NCI-H2171 treated with DMSO at 0.1 percent for 48 hours (cell line): Measurements from ENCODE around the gene COX15.
"Not testable (repeated sequence)": the region's sequence is repeated elsewhere in the genome, so short reads cannot be mapped to it uniquely, and the experiment has no call there.

ENCODE experiments used
- DNase-seq: peaks from one replicate; lab custom pipeline; 2025; lab: John Stamatoyannopoulos, UW

The COX15 gene

DNA sequence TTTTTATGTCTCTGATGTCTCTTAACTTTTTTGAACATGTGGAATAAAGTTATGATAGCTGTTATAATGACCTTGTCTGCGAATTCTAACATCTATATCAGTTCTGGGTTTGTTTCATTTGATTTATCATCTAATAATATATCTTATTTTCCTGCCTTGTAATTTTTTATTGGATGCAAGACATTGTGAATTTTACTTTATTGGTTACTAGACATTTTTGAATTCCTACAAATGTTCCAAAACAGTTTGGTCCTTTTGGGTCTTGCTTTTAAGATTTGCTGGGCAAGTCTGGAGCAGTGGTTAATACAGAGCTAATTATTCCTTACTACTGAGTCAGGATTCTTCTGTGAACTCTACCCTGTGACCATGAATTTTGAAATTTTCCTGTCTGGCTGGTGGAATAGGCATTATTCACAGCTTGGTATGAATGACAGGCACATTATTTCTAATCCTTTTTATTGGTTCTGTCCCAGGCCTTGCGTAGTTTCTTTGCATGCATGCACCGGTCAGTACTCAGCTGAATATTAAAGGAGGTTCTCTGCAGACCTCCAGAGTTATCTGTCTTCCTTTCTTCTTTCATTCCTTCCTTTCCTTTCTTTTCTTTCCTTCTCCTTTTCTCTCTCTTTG is 9.1 kb upstream of the COX15 start:
- DNase-seq, result no peak

DNA sequence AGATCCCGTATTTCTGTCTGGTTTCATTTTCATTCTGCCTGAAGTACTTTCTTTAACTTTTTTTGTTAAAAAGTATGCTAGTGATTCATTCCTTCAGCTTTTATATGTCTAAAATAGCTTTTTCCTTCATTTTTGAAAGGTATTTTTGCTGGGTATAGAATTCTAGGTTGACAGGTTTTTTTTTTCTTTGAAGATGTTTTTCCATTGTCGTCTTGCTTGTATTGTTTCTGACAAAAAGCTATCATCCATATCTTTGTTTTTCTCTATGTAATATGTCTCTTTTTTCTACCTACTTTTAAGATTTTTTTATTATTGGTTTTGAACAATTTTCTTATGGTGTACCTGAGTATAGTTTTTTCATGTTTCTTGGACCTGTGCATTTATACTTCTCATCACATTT is 8.3 kb upstream of the COX15 start:
- no peak for DNase-seq

DNA sequence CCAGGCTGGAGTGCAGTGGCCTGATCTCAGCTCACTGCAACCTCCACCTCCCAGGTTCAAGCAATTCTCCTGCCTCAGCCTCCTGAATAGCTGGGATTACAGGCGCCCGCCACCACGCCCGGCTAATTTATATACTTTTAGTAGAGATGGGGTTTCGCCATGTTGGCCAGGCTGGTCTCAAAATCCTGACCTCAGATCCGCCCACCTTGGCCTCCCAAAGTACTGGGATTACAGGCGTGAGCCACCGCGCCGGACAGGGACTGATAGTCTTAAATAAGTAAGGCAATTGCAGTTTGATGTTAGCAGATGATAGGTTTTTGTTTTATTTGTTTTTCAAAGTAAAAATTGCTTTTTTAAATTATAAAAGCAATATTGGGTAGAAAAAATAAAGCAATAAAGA is 2.2 kb upstream of the COX15 start:
- not testable (repeated sequence) for DNase-seq

DNA sequence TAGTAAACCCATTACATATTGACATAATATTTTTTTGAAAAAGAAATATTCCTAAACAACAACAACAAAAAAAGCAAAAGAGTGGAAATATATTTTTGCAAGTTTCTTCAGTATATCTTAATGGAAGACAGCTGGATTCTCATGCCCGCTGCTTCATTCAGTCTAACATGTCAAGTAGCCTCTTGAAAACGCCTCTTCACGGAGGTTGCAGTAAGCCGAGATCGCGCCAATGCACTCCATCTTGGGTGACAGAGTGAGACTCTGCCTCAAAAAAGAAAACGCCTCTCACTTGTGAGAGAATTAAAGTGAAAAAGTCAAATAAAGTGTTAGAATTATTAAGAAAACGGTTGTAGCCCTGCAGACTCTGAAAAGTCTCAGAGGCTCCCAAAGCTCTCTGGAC is 1.4 kb upstream of the COX15 start:
- no peak for DNase-seq

DNA sequence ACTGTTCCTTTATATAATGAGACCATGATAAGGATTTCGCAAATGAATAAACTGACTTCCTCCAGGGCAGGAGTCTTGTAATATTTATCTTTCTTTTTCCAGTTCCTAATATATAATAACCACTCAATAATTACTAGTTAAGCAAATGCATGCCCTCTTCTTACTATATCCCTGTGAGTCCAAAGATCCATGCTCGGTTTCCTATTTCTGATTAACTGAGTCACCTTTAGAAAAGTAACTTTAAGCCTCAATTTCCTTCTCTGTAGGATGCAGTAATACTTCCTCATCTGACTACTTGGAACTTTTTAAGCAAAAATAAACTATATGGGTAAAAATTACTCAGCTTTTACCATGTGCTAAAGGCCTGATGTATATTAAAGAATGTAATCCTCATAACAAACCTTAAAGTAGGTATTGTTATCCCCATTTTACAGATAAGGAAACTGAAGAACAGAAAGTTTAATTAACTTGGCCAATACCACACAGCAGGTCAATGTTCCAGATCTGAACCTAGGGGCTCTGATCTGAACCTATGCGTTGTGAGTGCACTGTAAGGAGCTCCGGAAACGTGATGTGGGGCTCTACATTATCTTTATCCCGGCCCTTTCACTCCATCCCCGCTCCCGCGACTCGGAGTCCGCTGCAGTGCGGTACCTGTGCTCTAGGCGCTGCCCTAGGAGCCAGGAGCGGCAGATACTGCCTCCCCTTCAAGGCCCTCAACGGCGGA is 458 bp downstream of the COX15 start:
- DNase-seq, result no peak

DNA sequence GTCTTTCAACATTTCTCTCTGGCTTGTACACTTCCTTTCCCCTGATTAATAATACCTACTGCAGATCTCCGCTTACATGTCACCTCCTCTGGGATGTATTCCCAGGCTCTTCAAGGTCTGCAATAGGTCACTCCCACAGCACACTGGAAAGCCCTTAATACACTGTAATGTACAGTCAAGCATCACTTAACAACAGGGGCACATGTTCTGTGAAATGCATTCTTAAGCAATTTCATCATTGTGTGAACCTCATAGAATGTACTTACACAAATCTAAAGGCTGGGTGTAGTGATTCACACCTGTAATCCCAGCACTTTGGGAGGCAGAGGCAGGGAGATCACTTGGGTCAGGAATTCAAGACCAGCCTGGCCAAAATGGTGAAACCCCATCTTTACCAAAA is 1.9 kb downstream of the COX15 start:
- no peak for DNase-seq

DNA sequence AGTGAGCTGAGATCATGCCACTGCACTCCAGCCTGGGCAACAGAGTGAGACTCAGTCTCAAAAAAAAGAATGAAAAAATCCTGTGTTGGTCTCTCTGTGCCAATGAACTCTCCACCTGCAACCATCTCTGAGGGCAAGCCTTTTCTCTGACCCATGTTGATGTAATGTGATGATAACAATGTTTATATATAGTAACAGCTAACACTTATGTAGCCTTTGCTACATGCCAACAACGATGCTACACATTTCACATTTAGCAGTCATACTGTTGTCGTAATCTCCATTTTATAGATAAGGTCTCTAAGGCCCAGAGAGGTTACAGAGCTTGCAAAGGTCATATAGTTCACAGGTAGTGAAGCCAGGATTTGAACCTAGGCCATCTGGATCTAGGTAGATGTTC is 11.5 kb downstream of the COX15 start:
- no peak for DNase-seq

DNA sequence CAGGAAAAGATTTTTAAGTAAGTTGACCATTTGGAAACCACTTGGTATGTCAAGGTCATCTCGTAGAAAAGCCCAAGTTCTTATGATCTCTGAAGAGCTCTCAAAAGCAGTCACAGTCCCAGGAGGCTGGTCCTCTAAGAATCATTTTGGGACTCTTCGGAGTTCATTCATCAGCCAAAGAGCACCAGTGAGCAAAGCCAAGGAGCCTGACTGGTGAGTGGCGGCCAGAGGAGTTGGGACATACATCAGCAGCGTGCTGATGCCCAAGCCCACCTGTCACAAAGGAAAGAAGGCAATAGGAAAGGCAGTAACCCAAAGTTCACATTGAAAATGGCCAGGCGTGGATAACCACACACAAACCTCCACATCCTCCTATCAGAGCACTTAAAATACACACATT is 17.5 kb downstream of the COX15 start:
- no peak for DNase-seq

DNA sequence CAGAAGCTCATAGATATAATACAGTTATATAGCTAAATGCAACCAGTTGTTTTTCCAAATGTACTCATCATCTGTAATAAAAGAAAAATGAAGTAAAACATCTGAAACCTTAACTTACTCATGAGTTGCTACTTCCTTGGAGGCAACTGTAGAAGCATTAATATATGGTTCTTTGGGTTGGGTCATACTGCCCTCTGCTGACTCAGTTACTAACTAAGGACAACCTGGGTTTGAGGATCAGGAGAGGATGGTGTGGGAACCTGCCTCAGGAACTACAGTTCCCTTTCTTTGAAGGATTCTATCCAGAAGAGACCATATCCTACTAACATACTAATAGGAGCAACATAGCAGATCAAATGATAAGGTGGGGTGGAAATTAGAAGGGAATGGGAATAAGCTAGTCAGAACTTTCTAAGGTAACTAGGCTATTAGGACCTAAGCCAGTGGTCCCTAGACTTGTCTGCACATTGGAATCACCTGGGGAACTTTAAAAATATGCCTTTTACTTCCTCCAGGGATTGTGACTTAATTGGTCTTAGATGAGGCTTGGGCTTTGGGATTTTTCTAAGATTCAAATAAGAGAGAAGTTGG is 20.7 kb downstream of the COX15 start:
- DNase-seq, result peak; percentile 4

DNA sequence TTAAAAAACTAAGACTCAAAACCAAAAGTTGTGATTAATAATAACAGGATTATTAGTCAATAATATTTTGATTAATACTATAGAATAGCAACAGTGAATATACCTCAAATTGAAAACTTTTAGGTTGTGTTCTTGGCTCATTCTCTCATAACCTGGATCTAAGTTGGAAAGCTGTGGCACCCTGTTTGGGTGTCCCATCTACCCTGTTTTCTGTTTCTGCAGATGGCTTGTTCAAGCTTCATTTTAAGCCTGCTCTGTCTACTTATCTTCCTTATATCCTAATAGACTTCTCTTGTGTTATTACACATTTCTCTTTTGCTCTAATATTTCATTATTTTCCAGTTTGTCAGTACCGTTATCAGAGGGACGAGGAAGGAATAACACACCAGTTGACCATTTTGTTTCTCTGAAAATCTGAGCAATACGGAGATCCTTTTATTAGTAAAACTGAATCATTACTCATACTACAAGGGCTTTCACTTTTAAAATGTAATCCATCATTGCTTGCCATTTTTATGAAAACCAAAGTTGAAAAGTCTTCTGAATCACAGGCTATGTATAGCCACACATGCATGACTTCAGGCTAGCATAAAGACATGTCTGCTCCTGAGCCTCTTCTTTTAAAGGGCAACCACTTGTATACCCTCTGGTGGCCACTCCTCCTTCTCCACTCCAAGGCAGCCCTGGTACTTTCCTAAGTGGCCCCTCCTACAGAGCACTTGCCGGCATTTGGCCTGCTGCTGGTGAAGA is 22.3 kb downstream of the COX15 start:
- DNase-seq, result no peak

DNA sequence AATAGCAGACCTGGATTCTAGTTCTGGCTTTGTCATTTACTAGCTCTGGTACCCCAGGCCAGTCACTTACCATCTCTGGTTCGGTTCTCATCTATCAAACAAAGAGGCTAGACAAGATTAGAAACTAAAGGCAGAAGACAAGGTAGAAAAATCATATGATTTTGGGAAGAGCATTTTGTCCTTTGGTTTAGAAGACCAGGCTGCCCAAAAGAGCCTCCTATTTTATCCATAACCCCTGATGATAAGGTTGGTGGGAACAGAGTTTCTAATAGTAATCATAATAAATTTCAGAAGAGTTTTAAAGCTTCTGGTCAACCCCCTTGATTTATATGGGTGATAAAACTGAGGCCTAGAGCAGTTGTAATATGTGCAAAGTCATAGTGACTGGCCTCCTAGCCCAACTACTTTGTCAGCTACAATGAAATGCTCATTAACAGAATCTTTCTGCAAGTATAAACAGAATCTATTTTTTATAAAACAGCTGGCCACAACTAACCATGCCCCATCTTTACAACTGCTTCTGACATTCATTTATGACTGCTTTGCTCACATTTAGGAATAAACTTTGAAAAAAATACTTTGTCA is 23.4 kb downstream of the COX15 start:
- DNase-seq, result no peak

DNA sequence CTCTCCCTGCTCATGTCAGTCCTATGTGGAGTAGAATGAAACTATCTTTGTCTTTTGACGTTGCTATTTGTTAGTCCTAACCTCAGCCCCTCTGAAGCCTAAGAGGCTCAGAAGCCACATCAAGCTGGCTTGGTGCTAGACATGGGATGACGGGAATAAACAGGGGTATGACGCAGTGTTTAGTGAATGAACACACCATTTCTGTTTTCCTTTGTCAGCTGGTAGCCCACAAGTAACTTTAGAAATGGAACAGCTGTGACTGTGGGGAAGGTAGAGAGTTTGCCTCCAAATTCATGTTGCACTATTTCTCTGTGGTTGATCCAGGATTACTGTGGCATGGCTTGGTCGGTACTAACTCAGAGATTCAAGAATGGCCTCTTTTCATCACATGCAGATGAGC is 31.3 kb downstream of the COX15 start:
- no peak for DNase-seq

DNA sequence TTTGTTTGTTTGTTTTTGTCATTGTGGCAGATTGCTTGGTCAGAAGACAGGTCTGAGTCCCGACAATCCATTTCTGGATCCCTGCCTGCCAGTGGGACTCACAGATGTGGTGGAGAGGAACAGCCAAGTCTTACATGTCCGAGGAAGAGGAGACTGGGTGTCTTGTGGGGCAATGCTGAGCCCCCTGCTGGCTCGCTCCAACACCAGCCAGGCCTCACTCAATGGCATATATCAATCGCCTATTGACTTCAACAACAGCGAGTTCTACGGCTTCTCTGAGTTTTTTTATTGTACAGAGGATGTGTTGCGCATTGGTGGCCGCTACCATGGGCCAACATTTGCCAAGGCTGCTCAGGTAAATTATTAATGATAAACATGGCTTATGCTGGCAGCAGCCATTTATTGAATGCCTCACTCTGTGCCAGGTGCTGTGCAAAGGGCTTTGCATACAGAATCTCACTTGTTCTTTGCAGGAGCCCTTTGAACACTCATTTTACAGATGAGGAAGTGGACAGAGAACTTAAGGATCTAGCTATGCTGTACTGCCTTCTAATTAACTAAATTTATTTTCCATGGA is 33.3 kb downstream of the COX15 start:
- no peak for DNase-seq

DNA sequence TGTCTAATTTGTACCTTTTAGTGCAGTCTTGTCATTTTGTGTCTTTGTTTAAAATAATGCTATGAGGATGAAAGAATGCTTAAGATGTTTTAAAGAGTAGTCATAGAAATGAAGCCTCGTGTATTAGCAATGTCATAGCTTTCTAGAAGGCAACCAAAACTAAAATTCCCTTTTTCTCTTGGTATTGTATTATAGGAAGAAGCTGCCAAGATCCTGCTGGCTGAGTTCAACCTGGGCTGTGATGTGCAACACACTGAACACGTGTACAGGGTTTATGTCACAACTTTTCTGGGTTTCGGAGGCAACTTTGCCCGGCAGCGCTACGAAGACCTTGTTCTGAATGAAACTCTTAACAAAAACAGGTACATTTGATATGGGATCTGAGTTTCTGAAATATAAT is 36.2 kb downstream of the COX15 start:
- no peak for DNase-seq

DNA sequence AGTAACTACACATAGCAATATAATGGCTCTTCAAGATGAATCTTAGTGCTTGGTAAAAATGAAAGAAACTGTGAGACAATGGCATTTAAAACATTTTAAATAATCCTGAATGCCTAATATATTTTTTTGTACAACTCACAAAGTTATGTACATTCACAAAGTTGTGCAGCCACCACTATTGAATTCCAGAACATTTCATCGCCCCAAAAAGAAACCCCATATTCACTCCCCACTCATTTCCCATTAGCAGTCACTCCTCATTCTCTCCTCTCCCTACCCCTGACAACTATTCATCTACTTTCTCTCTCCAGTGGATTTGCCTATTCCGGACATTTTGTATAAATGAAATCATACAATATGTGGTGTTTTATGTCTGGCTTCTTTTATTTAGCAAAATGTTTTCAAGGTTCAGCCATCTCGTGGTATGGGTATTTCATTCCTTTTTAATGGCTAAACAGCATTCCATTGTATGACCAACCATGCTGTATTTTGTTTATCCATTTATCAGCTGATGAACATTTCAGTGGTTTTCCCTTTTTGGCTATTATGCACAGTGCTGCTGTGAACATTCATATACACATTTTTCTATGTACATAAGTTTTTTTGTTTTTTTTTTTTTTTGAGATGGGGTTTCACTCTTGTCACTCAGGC is 37.9 kb downstream of the COX15 start:
- no peak for DNase-seq

DNA sequence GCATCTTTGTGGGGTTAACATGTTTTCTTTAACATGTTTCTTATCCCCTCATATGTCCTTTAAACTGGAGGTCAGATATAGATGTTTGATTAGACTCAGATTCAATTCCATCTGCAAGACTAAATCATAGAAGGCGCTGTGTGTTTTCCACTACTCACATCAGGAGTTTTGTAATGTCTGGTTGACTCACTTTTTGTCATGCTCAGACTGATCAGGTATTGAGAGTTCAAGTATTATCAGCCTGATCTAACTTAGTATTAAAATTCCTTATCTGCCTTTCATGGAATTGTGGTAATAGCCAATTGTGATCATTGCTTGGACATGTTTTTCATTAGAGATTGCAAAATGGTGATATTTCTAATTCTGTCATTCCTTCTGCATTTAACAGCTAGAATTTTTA is 42.5 kb downstream of the COX15 start:
- DNase-seq, result no peak

DNA sequence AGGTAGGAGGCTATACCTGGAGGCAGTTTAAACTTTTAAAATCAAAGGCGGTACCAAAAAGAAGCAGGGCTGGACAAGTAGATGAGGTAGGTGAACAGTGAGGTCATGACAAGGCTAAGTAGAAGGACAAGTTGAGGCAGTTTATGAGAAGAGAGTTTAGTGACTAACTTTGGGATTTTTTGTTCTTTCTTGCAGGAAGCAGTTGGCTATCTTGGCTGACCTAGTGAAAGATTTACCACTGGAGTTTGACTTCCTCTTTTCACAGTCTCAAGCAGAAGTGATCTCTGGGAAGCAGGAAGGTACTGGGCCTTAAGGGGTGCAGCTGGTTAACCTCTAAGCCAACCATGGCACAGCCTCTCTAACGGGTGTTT is 46.3 kb downstream of the COX15 start:
- no peak for DNase-seq

DNA sequence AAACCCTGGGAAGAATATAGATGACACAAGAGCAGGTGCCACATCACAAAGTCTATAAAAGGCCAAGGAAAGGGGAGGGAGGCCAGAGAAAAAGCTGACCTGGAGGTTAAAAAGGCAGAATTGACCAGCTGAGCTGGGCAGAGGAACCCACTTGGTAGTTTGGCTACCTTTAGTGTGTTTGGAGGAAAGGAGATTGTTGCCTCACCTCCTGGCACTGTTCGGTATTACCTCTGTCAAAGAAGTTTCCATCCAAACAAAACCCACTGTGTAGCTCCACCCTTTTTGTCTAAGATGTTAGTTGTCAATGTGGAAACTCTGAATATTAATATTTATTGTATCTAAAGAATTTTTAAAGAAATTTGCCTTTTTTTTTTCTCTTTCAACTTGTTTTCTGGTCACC is 49.2 kb downstream of the COX15 start:
- no peak for DNase-seq
